Panc1 (cell line): ENCODE measurements around the gene IGFBP6. TPM values are rescaled to one million over a fixed set of nuclear protein-coding genes. Genes with fewer than 3 reads are reported as not detected.

Source experiments
- ATAC-seq: fragments of 200-7000 bp; cut with Tn5 transposase; 2 replicates; pipeline ENCODE4 v1.9.1; 2020; ENCODE audit warnings: mild to moderate bottlenecking, moderate library complexity
- BruUV-seq: library from RNA; stranded (reverse); fragments of 400-500 nt; replicated peaks from 2 replicates; lab custom pipeline; 2021; lab: Mats Ljungman, UMichigan
- CTCF ChIA-PET: fragments of 300-600 bp; sonication (Branson Sonifier 250); formaldehyde crosslinking; loops from one replicate; lab custom pipeline; 2022; ENCODE audit warnings: antibody characterized with exemption; lab: Charles Lee
- POLR2A ChIA-PET: fragments of 300-600 bp; sonication (Branson Sonifier 250); formaldehyde crosslinking; loops from one replicate; lab custom pipeline; 2022; ENCODE audit warnings: antibody characterized with exemption; lab: Charles Lee
- DNase-seq: peaks from one replicate; pipeline ENCODE4 v3.0.0-alpha.2; 2010; ENCODE audit warnings: low read depth, low spot score
- H3K27ac ChIP-seq: 2 replicates; pipeline ENCODE4 v1.5.1; 2011; ENCODE audit warnings: mild to moderate bottlenecking, low read length, inconsistent platforms
- H3K27me3 ChIP-seq: fragments of 200-500 bp; sonication (Bioruptor generic); 2 replicates; pipeline ENCODE4 v1.6.0; 2014; ENCODE audit warnings: low read length, inconsistent platforms; ENCODE audit not compliant: control insufficient read depth, insufficient read depth
- H3K36me3 ChIP-seq: fragments of 200-500 bp; sonication (Bioruptor generic); 2 replicates; pipeline ENCODE4 v1.5.1; 2014; ENCODE audit warnings: inconsistent platforms, mild to moderate bottlenecking, low read length, moderate library complexity; ENCODE audit not compliant: control insufficient read depth, insufficient read depth
- H3K4me1 ChIP-seq: 2 replicates; pipeline ENCODE4 v1.5.1; 2011; ENCODE audit warnings: inconsistent platforms, mild to moderate bottlenecking, low read length, moderate library complexity; ENCODE audit not compliant: control insufficient read depth, insufficient read depth
- H3K4me3 ChIP-seq, 2 experiments: 2 replicates each; pipeline ENCODE4 v1.5.1; 2011 to 2012; ENCODE audit warnings: low read depth in 2 of 2, low read length in 2 of 2, mild to moderate bottlenecking in 2 of 2, inconsistent platforms in 1 of 2, moderate library complexity in 1 of 2
- H3K9me3 ChIP-seq: fragments of 200-500 bp; sonication (Bioruptor generic); 2 replicates; pipeline ENCODE4 v1.5.1; 2014; ENCODE audit warnings: low read depth, mild to moderate bottlenecking, inconsistent platforms, low read length, moderate library complexity; ENCODE audit not compliant: control insufficient read depth, insufficient read depth
- POLR2AphosphoS5 ChIP-seq: IDR thresholded peaks from 2 replicates; pipeline ENCODE4 v1.6.1; 2012; ENCODE audit warnings: mild to moderate bottlenecking, low read depth, low read length, moderate library complexity
- SIN3A ChIP-seq: IDR thresholded peaks from 2 replicates; pipeline ENCODE4 v1.6.1; 2012; ENCODE audit warnings: low read depth, mild to moderate bottlenecking, low read length, moderate library complexity, borderline replicate concordance; ENCODE audit not compliant: insufficient read depth
- TCF7L2 ChIP-seq: IDR thresholded peaks from 2 replicates; pipeline ENCODE4 v1.6.1; 2011; ENCODE audit warnings: mild to moderate bottlenecking, low read depth, low read length, inconsistent platforms
- in situ Hi-C: cut with HindIII; loops from 2 replicates; pipeline ENCODE4 v1.10.0; 2016; ENCODE audit warnings: low sequenced_read_pairs, low pct_unique_long_range_greater_than_20kb
- intact Hi-C: fragments of 100-400 bp; cut with micrococcal nuclease; formaldehyde crosslinking; loops from one replicate; pipeline ENCODE4 v1.10.0; 2022; ENCODE audit not compliant: unreplicated experiment
- total RNA-seq: library from RNA; stranded (reverse); gene quantifications from one replicate; pipeline ENCODE4 v1.2.1, GENCODE V29; 2021; ENCODE audit not compliant: unreplicated experiment
- TF ChIP-seq, protein P1 (sequence below): fragments of 450-650 bp; IDR thresholded peaks from 2 replicates; pipeline ENCODE4 v1.5.1; 2017; ENCODE audit warnings: mild to moderate bottlenecking
- TF ChIP-seq, protein P2 (sequence below), 2 experiments: IDR thresholded peaks; 2 replicates each; pipeline ENCODE4 v1.6.1; 2011 to 2012; ENCODE audit warnings: low read depth in 2 of 2, control low read depth in 1 of 2, low read length in 1 of 2, mild to moderate bottlenecking in 1 of 2, moderate library complexity in 1 of 2; ENCODE audit not compliant: insufficient read depth in 1 of 2

Gene IGFBP6
- total RNA-seq, 1 experiment from 2014 or later: 4.7 TPM

DNA sequence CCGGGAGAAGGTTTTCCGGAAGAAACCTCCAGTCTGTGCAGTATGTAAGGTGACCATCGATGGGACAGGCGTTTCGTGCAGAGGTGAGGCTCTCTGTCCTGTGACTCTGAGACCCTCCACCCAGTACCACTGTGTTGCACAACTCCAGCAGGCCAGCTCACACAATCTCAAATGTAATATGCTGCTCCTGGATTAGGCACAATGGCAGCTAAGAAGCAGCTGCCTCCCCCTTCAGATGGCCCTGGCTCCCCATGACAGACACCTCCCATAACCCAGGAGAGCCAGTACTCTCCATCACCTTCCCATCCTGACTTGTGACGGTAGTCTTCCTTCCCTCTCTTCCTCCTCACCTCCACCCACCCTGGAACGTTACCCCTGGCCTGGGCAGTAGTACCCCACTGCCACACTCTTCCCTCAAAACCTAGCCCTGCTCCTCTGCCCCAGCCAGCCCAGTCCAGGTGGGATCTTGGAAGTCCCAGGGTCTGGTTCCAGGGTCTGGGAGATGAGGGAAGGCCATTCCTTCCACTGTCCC lies 45.5 kb upstream of the IGFBP6 start:
- CTCF ChIA-PET: no interaction called here
- peak overlapping the region in 1 of 2 experiments; percentile 25; a peak in 2 of 4 replicates for H3K4me3 ChIP-seq
- no peaks in the 10 kb centered on the region for H3K36me3 ChIP-seq
- TSS peak; percentile 69 for BruUV-seq
- no peak for ATAC-seq
- POLR2A ChIA-PET: no interaction called here
- H3K9me3 ChIP-seq: no peaks in the 10 kb centered on the region
- no peaks in the 10 kb centered on the region for H3K27me3 ChIP-seq
- TF ChIP-seq, protein P1, sequence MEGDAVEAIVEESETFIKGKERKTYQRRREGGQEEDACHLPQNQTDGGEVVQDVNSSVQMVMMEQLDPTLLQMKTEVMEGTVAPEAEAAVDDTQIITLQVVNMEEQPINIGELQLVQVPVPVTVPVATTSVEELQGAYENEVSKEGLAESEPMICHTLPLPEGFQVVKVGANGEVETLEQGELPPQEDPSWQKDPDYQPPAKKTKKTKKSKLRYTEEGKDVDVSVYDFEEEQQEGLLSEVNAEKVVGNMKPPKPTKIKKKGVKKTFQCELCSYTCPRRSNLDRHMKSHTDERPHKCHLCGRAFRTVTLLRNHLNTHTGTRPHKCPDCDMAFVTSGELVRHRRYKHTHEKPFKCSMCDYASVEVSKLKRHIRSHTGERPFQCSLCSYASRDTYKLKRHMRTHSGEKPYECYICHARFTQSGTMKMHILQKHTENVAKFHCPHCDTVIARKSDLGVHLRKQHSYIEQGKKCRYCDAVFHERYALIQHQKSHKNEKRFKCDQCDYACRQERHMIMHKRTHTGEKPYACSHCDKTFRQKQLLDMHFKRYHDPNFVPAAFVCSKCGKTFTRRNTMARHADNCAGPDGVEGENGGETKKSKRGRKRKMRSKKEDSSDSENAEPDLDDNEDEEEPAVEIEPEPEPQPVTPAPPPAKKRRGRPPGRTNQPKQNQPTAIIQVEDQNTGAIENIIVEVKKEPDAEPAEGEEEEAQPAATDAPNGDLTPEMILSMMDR: no peak
- TF ChIP-seq, protein P2, sequence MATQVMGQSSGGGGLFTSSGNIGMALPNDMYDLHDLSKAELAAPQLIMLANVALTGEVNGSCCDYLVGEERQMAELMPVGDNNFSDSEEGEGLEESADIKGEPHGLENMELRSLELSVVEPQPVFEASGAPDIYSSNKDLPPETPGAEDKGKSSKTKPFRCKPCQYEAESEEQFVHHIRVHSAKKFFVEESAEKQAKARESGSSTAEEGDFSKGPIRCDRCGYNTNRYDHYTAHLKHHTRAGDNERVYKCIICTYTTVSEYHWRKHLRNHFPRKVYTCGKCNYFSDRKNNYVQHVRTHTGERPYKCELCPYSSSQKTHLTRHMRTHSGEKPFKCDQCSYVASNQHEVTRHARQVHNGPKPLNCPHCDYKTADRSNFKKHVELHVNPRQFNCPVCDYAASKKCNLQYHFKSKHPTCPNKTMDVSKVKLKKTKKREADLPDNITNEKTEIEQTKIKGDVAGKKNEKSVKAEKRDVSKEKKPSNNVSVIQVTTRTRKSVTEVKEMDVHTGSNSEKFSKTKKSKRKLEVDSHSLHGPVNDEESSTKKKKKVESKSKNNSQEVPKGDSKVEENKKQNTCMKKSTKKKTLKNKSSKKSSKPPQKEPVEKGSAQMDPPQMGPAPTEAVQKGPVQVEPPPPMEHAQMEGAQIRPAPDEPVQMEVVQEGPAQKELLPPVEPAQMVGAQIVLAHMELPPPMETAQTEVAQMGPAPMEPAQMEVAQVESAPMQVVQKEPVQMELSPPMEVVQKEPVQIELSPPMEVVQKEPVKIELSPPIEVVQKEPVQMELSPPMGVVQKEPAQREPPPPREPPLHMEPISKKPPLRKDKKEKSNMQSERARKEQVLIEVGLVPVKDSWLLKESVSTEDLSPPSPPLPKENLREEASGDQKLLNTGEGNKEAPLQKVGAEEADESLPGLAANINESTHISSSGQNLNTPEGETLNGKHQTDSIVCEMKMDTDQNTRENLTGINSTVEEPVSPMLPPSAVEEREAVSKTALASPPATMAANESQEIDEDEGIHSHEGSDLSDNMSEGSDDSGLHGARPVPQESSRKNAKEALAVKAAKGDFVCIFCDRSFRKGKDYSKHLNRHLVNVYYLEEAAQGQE (IDR thresholded peaks at IDR 0.05; ENCODE audit: insufficient read depth in 1 of 2, low read depth in 2 of 2, low read length in 1 of 2): no peak
- TF ChIP-seq SIN3A (no peak), POLR2AphosphoS5 (no peak), TCF7L2 (no peak)
- H3K27ac ChIP-seq: peak overlapping the region; percentile 93
- intact Hi-C loops (no loop called here), in situ Hi-C loops (no loop called here)
- H3K4me1 ChIP-seq: peaks cover 61% of the 10 kb centered on the region
- no peak for DNase-seq

DNA sequence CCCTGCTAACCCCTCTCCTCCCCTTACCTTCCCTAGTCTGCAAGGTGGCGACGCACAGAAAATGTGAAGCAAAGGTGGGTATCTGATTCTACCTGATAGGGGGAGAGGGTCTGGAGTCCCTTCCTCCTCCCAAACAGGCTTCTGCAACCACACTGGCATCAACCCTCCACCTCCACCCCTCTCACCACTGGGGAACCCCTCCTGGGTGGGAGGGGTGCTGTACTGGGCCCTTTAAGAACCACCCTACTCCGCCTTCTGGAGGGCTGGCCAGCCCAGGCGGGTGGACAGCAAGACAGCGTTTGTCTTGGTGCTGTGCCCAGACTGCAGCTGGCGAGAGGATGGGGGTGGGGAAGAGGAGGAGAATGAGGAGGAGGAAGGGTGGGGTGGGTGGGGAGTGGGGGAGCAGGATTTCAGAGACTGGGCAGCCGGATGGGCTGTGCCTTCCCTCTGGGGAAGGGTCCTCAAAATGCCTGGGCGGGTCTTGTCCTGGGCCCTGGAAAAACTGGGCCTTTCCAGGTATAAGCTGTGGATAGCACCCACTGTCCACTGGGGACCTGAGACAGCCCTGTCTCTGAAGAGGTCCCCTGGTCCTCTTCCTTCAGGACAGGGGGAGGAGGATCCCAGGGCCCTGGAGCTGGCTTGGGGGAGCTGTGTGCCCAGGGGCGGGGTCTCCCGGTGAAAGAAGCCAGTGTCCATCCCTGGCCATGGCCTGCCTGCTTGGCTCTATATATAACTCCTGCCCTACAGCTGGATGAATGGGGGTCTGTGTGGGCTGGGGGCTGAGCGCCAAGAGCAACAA lies 44.8 kb upstream of the IGFBP6 start:
- DNase-seq: no peak

More for the DNA sequence above, 44.8 kb upstream of the IGFBP6 start:
- no peak for TF ChIP-seq POLR2AphosphoS5
- TF ChIP-seq, protein P1: no peak
- TF ChIP-seq, protein P2 (IDR thresholded peaks at IDR 0.05; ENCODE audit: insufficient read depth in 1 of 2, low read depth in 2 of 2, low read length in 1 of 2): no peak
- TF ChIP-seq TCF7L2: no peak
- no peak for TF ChIP-seq SIN3A
- ChIA-PET CTCF (interaction anchor here (0.6 to 0.8 kb wide), 2 partner anchors 13 to 967 kb away, joined by 3 to 4 read pairs; no protein-coding TSS in a partner anchor), POLR2A (interaction anchor here (0.6 kb wide), 1 partner anchor 27 kb away, joined by 3 read pairs; the partner anchor contains the start of gene SPRYD3)
- intact Hi-C loops: no loop called here
- peak overlapping the region in 1 of 2 experiments; percentile 25; a peak in 2 of 4 replicates for H3K4me3 ChIP-seq
- H3K36me3 ChIP-seq: no peaks in the 10 kb centered on the region
- ATAC-seq: 0 out of 2 replicates have a peak, but pooled peaks have one; percentile 13
- H3K27me3 ChIP-seq: no peaks in the 10 kb centered on the region
- in situ Hi-C loops: no loop called here
- no peaks in the 10 kb centered on the region for H3K9me3 ChIP-seq
- no TSS peak for BruUV-seq
- H3K4me1 ChIP-seq: peaks cover 61% of the 10 kb centered on the region
- peak overlapping the region; percentile 93 for H3K27ac ChIP-seq
